HG03095 (cell line): Measurements from ENCODE around the gene ERBB4.
"Not testable (repeated sequence)": the region's sequence is repeated elsewhere in the genome, so short reads cannot be mapped to it uniquely, and the experiment has no call there.

Experiments
- ATAC-seq: cut with Tn5 transposase; IDR thresholded peaks from one replicate; pipeline ENCODE4 v1.9.1; 2021; ENCODE audit warnings: moderate library complexity; ENCODE audit not compliant: unreplicated experiment

ERBB4 gene

GRCh38 chr2:212024040-212024439 is 514.6 kb downstream of the ERBB4 start:
- no peak for ATAC-seq

- ATAC-seq, result no peak
Measured at GRCh38 chr2:212022966-212023365, 515.6 kb downstream of the ERBB4 start.

GRCh38 chr2:212021947-212022346 is 516.7 kb downstream of the ERBB4 start:
- no peak for ATAC-seq

- ATAC-seq, result no peak
Measured at GRCh38 chr2:212015588-212015987, 523.0 kb downstream of the ERBB4 start.

- no peak for ATAC-seq
Measured at GRCh38 chr2:212013626-212014025, 525.0 kb downstream of the ERBB4 start.

GRCh38 chr2:212010305-212010704 is 528.3 kb downstream of the ERBB4 start:
- ATAC-seq, result not testable (repeated sequence)

- no peak for ATAC-seq
Measured at GRCh38 chr2:212007972-212008371, 530.6 kb downstream of the ERBB4 start.

- ATAC-seq, result no peak
Measured at GRCh38 chr2:212005085-212005671, 533.4 kb downstream of the ERBB4 start.

- ATAC-seq, result no peak
Measured at GRCh38 chr2:212001325-212001724, 537.3 kb downstream of the ERBB4 start.

- peak; percentile 69 for ATAC-seq
Measured at GRCh38 chr2:211996857-211997256, 541.7 kb downstream of the ERBB4 start.

- no peak for ATAC-seq
Measured at GRCh38 chr2:211994806-211995205, 543.8 kb downstream of the ERBB4 start.

GRCh38 chr2:211990335-211990734 is 548.3 kb downstream of the ERBB4 start:
- ATAC-seq, result no peak

GRCh38 chr2:211986313-211986712 is 552.3 kb downstream of the ERBB4 start:
- ATAC-seq, result no peak

GRCh38 chr2:211985393-211985792 is 553.2 kb downstream of the ERBB4 start:
- ATAC-seq, result no peak

GRCh38 chr2:211982162-211982561 is 556.4 kb downstream of the ERBB4 start:
- no peak for ATAC-seq

GRCh38 chr2:211981451-211981850 is 557.2 kb downstream of the ERBB4 start:
- ATAC-seq, result no peak

- ATAC-seq, result no peak
Measured at GRCh38 chr2:211976076-211976475, 562.5 kb downstream of the ERBB4 start.

GRCh38 chr2:211967234-211967633 is 571.4 kb downstream of the ERBB4 start:
- ATAC-seq, result no peak

GRCh38 chr2:211963969-211964368 is 574.6 kb downstream of the ERBB4 start:
- ATAC-seq, result no peak

- ATAC-seq, result peak; percentile 97
Measured at GRCh38 chr2:211957799-211958198, 580.8 kb downstream of the ERBB4 start.

GRCh38 chr2:211955648-211956047 is 583.0 kb downstream of the ERBB4 start:
- ATAC-seq, result no peak

- no peak for ATAC-seq
Measured at GRCh38 chr2:211948932-211949331, 589.7 kb downstream of the ERBB4 start.

GRCh38 chr2:211946960-211947359 is 591.6 kb downstream of the ERBB4 start:
- peak; percentile 50 for ATAC-seq
